PC-3 (cell line): ENCODE data around the gene LTB. TPM values are rescaled to one million over a fixed set of nuclear protein-coding genes. Genes with fewer than 3 reads are reported as not detected.

ENCODE experiments used
- ATAC-seq: fragments of 200-7000 bp; cut with Tn5 transposase; 2 replicates; pipeline ENCODE4 v1.9.1; 2020; ENCODE audit warnings: mild to moderate bottlenecking, moderate library complexity
- BruUV-seq: library from RNA; stranded (reverse); fragments of 400-500 nt; replicated peaks from 2 replicates; lab custom pipeline; 2021; lab: Mats Ljungman, UMichigan
- CTCF ChIA-PET: fragments of 300-600 bp; sonication (Branson Sonifier 250); formaldehyde crosslinking; loops from one replicate; lab custom pipeline; 2022; ENCODE audit warnings: antibody characterized with exemption; lab: Charles Lee
- POLR2A ChIA-PET: fragments of 300-600 bp; sonication (Branson Sonifier 250); formaldehyde crosslinking; loops from one replicate; lab custom pipeline; 2022; ENCODE audit warnings: antibody characterized with exemption; ENCODE audit not compliant: unreplicated experiment; lab: Charles Lee
- DNase-seq: peaks from one replicate; pipeline ENCODE4 v3.0.0-alpha.2; 2015
- H2AFZ ChIP-seq: fragments of 300-600 bp; sonication (generic); 2 replicates; pipeline ENCODE4 v1.6.0; 2016; ENCODE audit warnings: antibody characterized with exemption, low read length
- H3F3A ChIP-seq: fragments of 300-600 bp; sonication (generic); one replicate; pipeline ENCODE4 v1.6.0; 2017; ENCODE audit warnings: antibody characterized with exemption, low read length, control low read depth, mild to moderate bottlenecking; ENCODE audit not compliant: unreplicated experiment
- H3K27ac ChIP-seq: fragments of 300-600 bp; sonication (generic); 2 replicates; pipeline ENCODE4 v1.5.1; 2016; ENCODE audit warnings: mild to moderate bottlenecking, low read length
- H3K27me3 ChIP-seq: fragments of 300-600 bp; sonication (generic); 2 replicates; pipeline ENCODE4 v1.6.1; 2016; ENCODE audit warnings: low read length, mixed read lengths
- H3K36me3 ChIP-seq: fragments of 300-600 bp; sonication (generic); 2 replicates; pipeline ENCODE4 v1.6.1; 2016; ENCODE audit warnings: low read depth, mixed run types, low read length, mixed read lengths
- H3K4me1 ChIP-seq: fragments of 300-600 bp; sonication (generic); 2 replicates; pipeline ENCODE4 v1.5.1; 2016; ENCODE audit warnings: low read length; ENCODE audit not compliant: insufficient read depth
- H3K4me2 ChIP-seq: fragments of 300-600 bp; sonication (generic); 2 replicates; pipeline ENCODE4 v1.6.0; 2016; ENCODE audit warnings: low read length
- H3K4me3 ChIP-seq: fragments of 300-600 bp; sonication (generic); 2 replicates; pipeline ENCODE4 v1.5.1; 2016; ENCODE audit warnings: mild to moderate bottlenecking, low read length, mixed read lengths
- H3K79me2 ChIP-seq: fragments of 300-600 bp; sonication (generic); 2 replicates; pipeline ENCODE4 v1.6.1; 2017; ENCODE audit warnings: low read length, mixed read lengths
- H3K9ac ChIP-seq: fragments of 300-600 bp; sonication (generic); 2 replicates; pipeline ENCODE4 v1.6.0; 2016; ENCODE audit warnings: mild to moderate bottlenecking, low read length
- H3K9me2 ChIP-seq: fragments of 300-600 bp; sonication (generic); replicated peaks from 2 replicates; pipeline ENCODE4 v1.6.1; 2016; ENCODE audit warnings: mixed run types, low read length, mixed read lengths
- H3K9me3 ChIP-seq: fragments of 300-600 bp; sonication (generic); 2 replicates; pipeline ENCODE4 v1.6.1; 2016; ENCODE audit warnings: low read length, mixed read lengths
- H4K20me1 ChIP-seq: fragments of 300-600 bp; sonication (generic); 2 replicates; pipeline ENCODE4 v1.6.1; 2016; ENCODE audit warnings: low read length, mixed read lengths
- EZH2 ChIP-seq: fragments of 300-600 bp; sonication (generic); IDR thresholded peaks from one replicate; pipeline ENCODE4 v1.6.1; 2017; ENCODE audit warnings: antibody characterized with exemption, mild to moderate bottlenecking, low read length; ENCODE audit not compliant: unreplicated experiment
- EZH2phosphoT487 ChIP-seq: fragments of 300-600 bp; sonication (generic); IDR thresholded peaks from 2 replicates; pipeline ENCODE4 v1.6.1; 2018; ENCODE audit warnings: mild to moderate bottlenecking, antibody characterized with exemption, low read length, borderline replicate concordance
- intact Hi-C: fragments of 100-400 bp; cut with micrococcal nuclease; formaldehyde crosslinking; loops from 2 replicates; pipeline ENCODE4 v1.9.0; 2023
- total RNA-seq: library from RNA; depleted of rRNA; stranded (reverse); fragments of >200 nt; gene quantifications from 2 replicates; pipeline ENCODE4 v1.2.3, GENCODE V29; 2014
- TF ChIP-seq, protein P1 (sequence below): fragments of 300-600 bp; sonication (generic); conservative IDR thresholded peaks from 2 replicates; pipeline ENCODE4 v1.5.1; 2017; ENCODE audit warnings: antibody characterized with exemption, low read depth, mild to moderate bottlenecking, low read length

LTB gene
- total RNA-seq, 1 experiment from 2014 or later = 1.5 TPM

DNA sequence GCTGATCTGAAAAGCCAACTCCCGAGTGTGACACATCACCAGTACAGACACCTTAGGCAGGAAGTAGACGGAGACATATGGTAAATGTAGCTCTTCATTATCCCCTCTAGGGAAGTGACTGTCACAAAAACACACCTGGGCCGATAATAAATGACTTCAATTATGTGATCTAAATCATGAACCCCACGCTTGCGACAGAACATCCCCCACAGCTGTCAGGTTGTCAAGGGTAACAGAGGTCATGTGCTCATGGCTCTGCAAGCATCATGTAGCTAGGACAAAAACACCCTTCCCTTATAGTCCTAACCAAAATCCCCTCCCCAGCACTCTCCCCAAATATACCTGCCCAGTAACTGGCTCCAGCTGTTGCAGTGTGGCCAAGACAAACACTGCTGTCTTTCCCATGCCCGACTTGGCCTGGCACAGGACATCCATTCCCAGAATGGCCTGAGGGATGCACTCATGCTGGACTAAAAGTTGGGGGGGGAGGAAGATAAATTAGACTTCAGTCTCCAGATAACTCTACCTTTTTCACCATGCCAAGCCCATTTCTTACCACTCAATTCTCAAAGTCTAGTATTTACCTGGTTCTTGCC is 43.3 kb downstream of the LTB start:
- no peaks in the 10 kb centered on the region for H3F3A ChIP-seq
- BruUV-seq = no TSS peak
- H3K9ac ChIP-seq = 0 out of 2 replicates have a peak overlapping the region, but pooled peaks have one; percentile 99
- H3K9me2 ChIP-seq = no peaks in the 10 kb centered on the region
- H3K27ac ChIP-seq = no peak overlapping the region
- peaks cover 80% of the 10 kb centered on the region for H3K79me2 ChIP-seq
- H3K4me1 ChIP-seq = peaks cover 26% of the 10 kb centered on the region
- intact Hi-C loops = no loop called here
- CTCF ChIA-PET = no interaction called here
- no peaks in the 10 kb centered on the region for H3K27me3 ChIP-seq
- H4K20me1 ChIP-seq = peaks cover 62% of the 10 kb centered on the region
- no peak overlapping the region for H2AFZ ChIP-seq
- no peak for DNase-seq
- no peak for ATAC-seq
- POLR2A ChIA-PET = no interaction called here
- no peaks in the 10 kb centered on the region for H3K9me3 ChIP-seq
- peaks cover 63% of the 10 kb centered on the region for H3K36me3 ChIP-seq
- peak overlapping the region; percentile 92 for H3K4me3 ChIP-seq
- peak overlapping the region; percentile 92 for H3K4me2 ChIP-seq
- TF ChIP-seq EZH2 = no peak
- TF ChIP-seq, protein P1, sequence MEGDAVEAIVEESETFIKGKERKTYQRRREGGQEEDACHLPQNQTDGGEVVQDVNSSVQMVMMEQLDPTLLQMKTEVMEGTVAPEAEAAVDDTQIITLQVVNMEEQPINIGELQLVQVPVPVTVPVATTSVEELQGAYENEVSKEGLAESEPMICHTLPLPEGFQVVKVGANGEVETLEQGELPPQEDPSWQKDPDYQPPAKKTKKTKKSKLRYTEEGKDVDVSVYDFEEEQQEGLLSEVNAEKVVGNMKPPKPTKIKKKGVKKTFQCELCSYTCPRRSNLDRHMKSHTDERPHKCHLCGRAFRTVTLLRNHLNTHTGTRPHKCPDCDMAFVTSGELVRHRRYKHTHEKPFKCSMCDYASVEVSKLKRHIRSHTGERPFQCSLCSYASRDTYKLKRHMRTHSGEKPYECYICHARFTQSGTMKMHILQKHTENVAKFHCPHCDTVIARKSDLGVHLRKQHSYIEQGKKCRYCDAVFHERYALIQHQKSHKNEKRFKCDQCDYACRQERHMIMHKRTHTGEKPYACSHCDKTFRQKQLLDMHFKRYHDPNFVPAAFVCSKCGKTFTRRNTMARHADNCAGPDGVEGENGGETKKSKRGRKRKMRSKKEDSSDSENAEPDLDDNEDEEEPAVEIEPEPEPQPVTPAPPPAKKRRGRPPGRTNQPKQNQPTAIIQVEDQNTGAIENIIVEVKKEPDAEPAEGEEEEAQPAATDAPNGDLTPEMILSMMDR = no peak
- TF ChIP-seq EZH2phosphoT487 = no peak

DNA sequence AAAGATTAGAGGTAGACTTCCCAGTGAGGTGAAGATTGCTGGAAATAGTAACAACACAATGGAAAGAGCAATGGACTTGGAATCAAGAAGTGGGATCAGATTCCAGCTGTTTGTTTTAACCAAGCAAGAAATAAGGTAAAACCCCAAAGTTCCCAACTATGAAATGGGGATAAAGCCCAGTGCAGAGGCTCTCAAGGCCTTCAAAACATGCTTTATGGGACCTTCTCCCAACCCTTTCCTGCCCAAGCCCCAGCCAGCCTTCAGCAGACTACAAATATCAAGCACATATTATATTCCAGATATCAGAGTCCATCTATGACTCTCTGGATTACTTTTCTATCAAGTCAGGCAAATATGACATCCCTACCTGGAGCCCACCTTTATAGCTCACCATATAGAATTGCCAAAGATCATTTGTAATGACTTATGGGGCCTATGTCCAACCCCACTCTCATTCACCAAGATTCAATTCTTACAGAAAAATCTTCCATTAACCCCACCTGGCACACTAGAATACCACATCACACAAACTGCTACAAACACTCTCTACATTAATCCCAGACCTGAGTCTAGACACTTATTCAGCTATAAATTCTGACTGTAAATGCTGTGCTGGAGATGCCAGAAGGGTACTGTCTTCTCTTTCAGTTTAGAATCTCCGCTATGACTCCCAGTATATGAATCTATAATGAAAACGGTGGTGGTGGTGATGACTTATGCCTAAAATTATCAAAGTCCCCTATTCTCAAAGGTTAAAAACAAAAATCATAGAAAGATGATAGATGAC is 46.5 kb downstream of the LTB start:
- intact Hi-C loops = no loop called here
- H3K9ac ChIP-seq = no peak overlapping the region
- H3K9me2 ChIP-seq = no peaks in the 10 kb centered on the region
- no peak for TF ChIP-seq EZH2phosphoT487
- no peak for TF ChIP-seq EZH2
- H3F3A ChIP-seq = no peaks in the 10 kb centered on the region
- no peak overlapping the region for H3K4me2 ChIP-seq
- no peak overlapping the region for H2AFZ ChIP-seq
- DNase-seq (no peak), ATAC-seq (no peak)
- ChIA-PET CTCF (no interaction called here), POLR2A (no interaction called here)
- H3K9me3 ChIP-seq = no peaks in the 10 kb centered on the region
- peaks cover 59% of the 10 kb centered on the region for H3K79me2 ChIP-seq
- no TSS peak for BruUV-seq
- H3K4me1 ChIP-seq = peaks cover 20% of the 10 kb centered on the region
- peaks cover 95% of the 10 kb centered on the region for H3K36me3 ChIP-seq
- no peaks in the 10 kb centered on the region for H3K27me3 ChIP-seq
- no peak overlapping the region for H3K4me3 ChIP-seq
- H4K20me1 ChIP-seq = peaks cover 63% of the 10 kb centered on the region
- no peak overlapping the region for H3K27ac ChIP-seq

DNA sequence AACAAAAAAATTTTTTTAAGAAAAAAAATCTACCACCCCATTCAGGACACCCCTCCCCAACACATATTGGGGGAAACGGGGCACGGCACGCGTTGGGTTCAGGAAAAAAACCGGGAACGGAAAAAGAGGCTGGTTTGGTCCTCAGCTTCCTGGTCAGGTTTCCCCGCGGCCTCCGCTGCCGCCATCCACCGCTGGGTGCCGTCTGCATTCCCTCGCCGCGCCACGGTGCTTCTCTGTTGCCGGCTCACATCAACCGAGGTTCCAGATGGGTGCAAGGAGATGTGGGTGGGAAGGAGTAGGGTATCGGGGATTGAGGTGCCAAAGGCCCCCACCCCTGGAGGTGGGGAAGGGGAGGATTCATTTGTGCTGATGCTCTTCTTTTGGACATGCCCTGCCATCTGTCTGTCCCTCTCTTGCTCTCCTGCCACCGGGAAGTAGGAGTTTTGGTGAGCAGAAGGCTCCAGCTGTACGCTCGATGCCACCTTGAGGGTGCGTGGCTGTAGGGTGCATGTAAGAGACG is 47.6 kb downstream of the LTB start:
- Histone ChIP-seq H3K27me3 (no peaks in the 10 kb centered on the region), H3K4me3 (no peak overlapping the region), H3K9me3 (no peaks in the 10 kb centered on the region), H4K20me1 (peaks cover 51% of the 10 kb centered on the region), H3K36me3 (peaks cover 89% of the 10 kb centered on the region), H3K9ac (no peak overlapping the region), H3K79me2 (peaks cover 48% of the 10 kb centered on the region), H3F3A (no peaks in the 10 kb centered on the region), H3K4me2 (no peak overlapping the region), H2AFZ (no peak overlapping the region), H3K27ac (no peak overlapping the region), H3K4me1 (peaks cover 14% of the 10 kb centered on the region), H3K9me2 (no peaks in the 10 kb centered on the region)
- DNase-seq (no peak), ATAC-seq (no peak)
- ChIA-PET CTCF (no interaction called here), POLR2A (no interaction called here)
- intact Hi-C loops = no loop called here
- no peak for TF ChIP-seq EZH2
- TF ChIP-seq, protein P1 = no peak
- TF ChIP-seq EZH2phosphoT487 = no peak
- no TSS peak for BruUV-seq
